ENCODE measurements around the gene LRPPRC.
A peak's percentile ranks its signal among the peaks of the same experiment; 100 is the strongest.
"Not testable (repeated sequence)": the region's sequence is repeated elsewhere in the genome, so short reads cannot be mapped to it uniquely, and the experiment has no call there.

Gene LRPPRC

GRCh38 chr2:43995733-43996533 is at the start of gene LRPPRC:
TSS of gene LRPPRC (minus strand) at chr2:43995989. CDS start at chr2:43995947, 42 bp downstream.
- DNase-seq: peak; percentile 93 to 97

GRCh38 chr2:44045061-44045460 is 49.3 kb upstream of the LRPPRC start:
- DNase-seq: no peak

- DNase-seq: peak; percentile 72 to 88
Measured at GRCh38 chr2:44044281-44044720, 48.5 kb upstream of the LRPPRC start.

GRCh38 chr2:44040365-44040764 is 44.6 kb upstream of the LRPPRC start:
- DNase-seq: no peak

GRCh38 chr2:44038277-44038676 is 42.5 kb upstream of the LRPPRC start:
- no peak for DNase-seq

- no peak for DNase-seq
Measured at GRCh38 chr2:44037221-44037620, 41.4 kb upstream of the LRPPRC start.

GRCh38 chr2:44033947-44034346 is 38.2 kb upstream of the LRPPRC start:
- DNase-seq: no peak

- not testable (repeated sequence) for DNase-seq
Measured at GRCh38 chr2:44027076-44027475, 31.3 kb upstream of the LRPPRC start.

GRCh38 chr2:44016282-44016681 is 20.5 kb upstream of the LRPPRC start:
- DNase-seq: peak in 1 of 2 donors; percentile 18

GRCh38 chr2:44015239-44015638 is 19.4 kb upstream of the LRPPRC start:
- no peak for DNase-seq

GRCh38 chr2:44013205-44013604 is 17.4 kb upstream of the LRPPRC start:
- not testable (repeated sequence) for DNase-seq

- no peak for DNase-seq
Measured at GRCh38 chr2:44010266-44010665, 14.5 kb upstream of the LRPPRC start.

GRCh38 chr2:44009136-44009735 is 13.4 kb upstream of the LRPPRC start:
- DNase-seq: no peak

- DNase-seq: no peak
Measured at GRCh38 chr2:44005846-44006245, 10.1 kb upstream of the LRPPRC start.

GRCh38 chr2:44004735-44005602 is 9.2 kb upstream of the LRPPRC start:
- DNase-seq: no peak

- DNase-seq: no peak
Measured at GRCh38 chr2:44001716-44002115, 5.9 kb upstream of the LRPPRC start.

- DNase-seq: no peak
Measured at GRCh38 chr2:43998263-43998662, 2.5 kb upstream of the LRPPRC start.

- DNase-seq: no peak
Measured at GRCh38 chr2:43993437-43993836, 2.4 kb downstream of the LRPPRC start.

GRCh38 chr2:43989545-43989944 is 6.2 kb downstream of the LRPPRC start:
- DNase-seq: no peak

GRCh38 chr2:43986600-43986999 is 9.2 kb downstream of the LRPPRC start:
- DNase-seq: no peak

- DNase-seq: no peak
Measured at GRCh38 chr2:43985359-43985758, 10.4 kb downstream of the LRPPRC start.

- DNase-seq: no peak
Measured at GRCh38 chr2:43984533-43984932, 11.3 kb downstream of the LRPPRC start.

- no peak for DNase-seq
Measured at GRCh38 chr2:43980902-43981301, 14.9 kb downstream of the LRPPRC start.

Measured in inflammatory macrophage treated with lipopolysaccharide for 1 hour (primary cell).